Esophagus muscularis mucosa (tissue), 4 donors: ENCODE results near the gene EGFL7.

Experiments used
- EP300 ChIP-seq: sonication (generic); formaldehyde crosslinking; IDR thresholded peaks from one replicate; pipeline ENCODE4 v1.6.1; 2017; ENCODE audit warnings: antibody characterized with exemption
- POLR2AphosphoS5 ChIP-seq, 2 donors: sonication (generic); formaldehyde crosslinking; IDR thresholded peaks; one replicate each; pipeline ENCODE4 v1.6.1; 2017; ENCODE audit warnings: antibody characterized with exemption in 2 of 2
- TF ChIP-seq, protein P1 (sequence below), 3 experiments: fragments of 200-600 bp in 2 of 3; fragments of 450-650 bp in 1 of 3; sonication (generic) in 2 of 3; IDR thresholded peaks; one replicate each; pipeline ENCODE4 v1.5.1; 2017 to 2019; ENCODE audit warnings: antibody characterized with exemption in 3 of 3, mild to moderate bottlenecking in 2 of 3, moderate library complexity in 1 of 3

DNA sequence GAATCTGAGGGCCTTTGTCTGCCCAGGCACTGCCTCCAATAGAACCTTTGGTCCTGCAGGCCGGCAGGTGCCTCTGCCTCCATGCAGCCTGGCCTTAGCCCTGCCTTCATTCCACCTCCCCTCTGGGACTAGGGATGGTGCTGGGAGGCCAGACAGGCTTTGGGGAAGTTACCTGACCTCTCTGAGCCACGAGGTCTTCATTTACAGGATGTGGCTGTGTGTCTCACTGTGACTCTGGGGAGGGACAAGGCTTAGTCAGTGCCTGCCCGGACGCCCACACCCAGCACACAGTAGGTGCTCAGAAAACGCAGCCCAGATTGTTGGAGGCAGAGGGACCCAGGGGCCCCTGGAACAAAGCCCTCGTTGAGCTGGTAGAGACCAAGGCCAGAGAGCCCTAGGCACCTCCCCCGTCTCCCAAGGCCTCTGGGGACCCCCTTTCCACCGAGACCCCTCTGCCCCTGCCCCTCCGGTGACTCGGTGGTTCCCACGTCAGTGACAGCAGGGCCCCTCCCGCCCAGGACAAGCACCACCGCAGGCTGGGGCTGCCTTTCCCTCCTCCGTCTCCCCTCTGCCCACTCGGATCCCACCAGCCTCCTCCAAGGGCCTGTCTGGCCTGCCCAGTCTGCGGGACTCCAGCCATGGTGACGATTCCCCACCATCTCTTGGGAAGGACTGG, 46.9 kb upstream of the EGFL7 start:
- TF ChIP-seq, protein P1, sequence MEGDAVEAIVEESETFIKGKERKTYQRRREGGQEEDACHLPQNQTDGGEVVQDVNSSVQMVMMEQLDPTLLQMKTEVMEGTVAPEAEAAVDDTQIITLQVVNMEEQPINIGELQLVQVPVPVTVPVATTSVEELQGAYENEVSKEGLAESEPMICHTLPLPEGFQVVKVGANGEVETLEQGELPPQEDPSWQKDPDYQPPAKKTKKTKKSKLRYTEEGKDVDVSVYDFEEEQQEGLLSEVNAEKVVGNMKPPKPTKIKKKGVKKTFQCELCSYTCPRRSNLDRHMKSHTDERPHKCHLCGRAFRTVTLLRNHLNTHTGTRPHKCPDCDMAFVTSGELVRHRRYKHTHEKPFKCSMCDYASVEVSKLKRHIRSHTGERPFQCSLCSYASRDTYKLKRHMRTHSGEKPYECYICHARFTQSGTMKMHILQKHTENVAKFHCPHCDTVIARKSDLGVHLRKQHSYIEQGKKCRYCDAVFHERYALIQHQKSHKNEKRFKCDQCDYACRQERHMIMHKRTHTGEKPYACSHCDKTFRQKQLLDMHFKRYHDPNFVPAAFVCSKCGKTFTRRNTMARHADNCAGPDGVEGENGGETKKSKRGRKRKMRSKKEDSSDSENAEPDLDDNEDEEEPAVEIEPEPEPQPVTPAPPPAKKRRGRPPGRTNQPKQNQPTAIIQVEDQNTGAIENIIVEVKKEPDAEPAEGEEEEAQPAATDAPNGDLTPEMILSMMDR (IDR thresholded peaks at IDR 0.05) = no peak
- TF ChIP-seq EP300 (no peak), POLR2AphosphoS5 (IDR thresholded peaks at IDR 0.05) (no peak)
